Stimulated activated naive B cell treated with anti-CD40 and anti-IgM and Interleukin-4, amounts not matched to agents 10 μg/mL and 1 μg/mL and 100 μg/mL, for 72 hours (primary cell): Measurements from ENCODE around the gene KCNK16.

Experiments
- ATAC-seq, 2 donors: fragments of 150-1000 bp; cut with Tn5 transposase; replicated peaks; 2 replicates each; pipeline ENCODE4 v1.10.0; 2021; ENCODE audit warnings: moderate library complexity in 1 of 2
- DNase-seq: peaks from one replicate; pipeline ENCODE4 v3.0.0; 2021
- H3K27ac Mint-ChIP-seq: one replicate; pipeline ENCODE4 v1.8.0; 2022; ENCODE audit warnings: mild to moderate bottlenecking, mixed read lengths
- H3K27me3 Mint-ChIP-seq, 2 donors: one replicate each; pipeline ENCODE4 v1.8.0; 2022; ENCODE audit warnings: mixed read lengths in 2 of 2
- H3K36me3 Mint-ChIP-seq, 2 donors: one replicate each; pipeline ENCODE4 v1.8.0; 2022; ENCODE audit warnings: mixed read lengths in 2 of 2, mild to moderate bottlenecking in 1 of 2
- H3K4me1 Mint-ChIP-seq, 2 donors: one replicate each; pipeline ENCODE4 v1.8.0; 2022; ENCODE audit warnings: mixed read lengths in 2 of 2, mild to moderate bottlenecking in 1 of 2
- H3K4me3 Mint-ChIP-seq, 2 donors: one replicate each; pipeline ENCODE4 v1.8.0; 2022; ENCODE audit warnings: mild to moderate bottlenecking in 2 of 2, mixed read lengths in 2 of 2, moderate library complexity in 1 of 2
- H3K9me3 Mint-ChIP-seq, 2 donors: one replicate each; pipeline ENCODE4 v1.8.0; 2022; ENCODE audit warnings: mixed read lengths in 2 of 2, mild to moderate bottlenecking in 1 of 2

Gene KCNK16

GRCh38 chr6:39268721-39269120, 53.8 kb downstream of the KCNK16 start:
- Mint-ChIP-seq H3K9me3 (peaks cover 4% of the 10 kb centered on the region in 2 donors), H3K4me3 (no peak overlapping the region), H3K27me3 (peaks cover 14 to 20% of the 10 kb centered on the region in 2 donors), H3K4me1 (no peaks in the 10 kb centered on the region), H3K36me3 (no peaks in the 10 kb centered on the region), H3K27ac (no peak overlapping the region)
- DNase-seq (no peak), ATAC-seq (no peak)

GRCh38 chr6:39268171-39268570, 54.3 kb downstream of the KCNK16 start:
- Mint-ChIP-seq H3K27me3 (peaks cover 10 to 17% of the 10 kb centered on the region in 2 donors), H3K27ac (no peak overlapping the region), H3K4me3 (no peak overlapping the region), H3K9me3 (peaks cover 4% of the 10 kb centered on the region in 2 donors), H3K4me1 (no peaks in the 10 kb centered on the region), H3K36me3 (no peaks in the 10 kb centered on the region)
- ATAC-seq (no peak), DNase-seq (no peak)

- Mint-ChIP-seq H3K36me3 (no peaks in the 10 kb centered on the region), H3K27me3 (peaks cover 10 to 17% of the 10 kb centered on the region in 2 donors), H3K27ac (no peak overlapping the region), H3K9me3 (no peaks in the 10 kb centered on the region), H3K4me3 (no peak overlapping the region), H3K4me1 (no peaks in the 10 kb centered on the region)
- ATAC-seq: no peak
- no peak for DNase-seq
Observed at GRCh38 chr6:39266782-39267355, 55.6 kb downstream of the KCNK16 start.

- H3K9me3 Mint-ChIP-seq: no peaks in the 10 kb centered on the region
- H3K4me3 Mint-ChIP-seq: no peak overlapping the region
- H3K27ac Mint-ChIP-seq: no peak overlapping the region
- ATAC-seq: no peak
- no peaks in the 10 kb centered on the region for H3K4me1 Mint-ChIP-seq
- H3K27me3 Mint-ChIP-seq: peaks cover 15 to 22% of the 10 kb centered on the region in 2 donors
- H3K36me3 Mint-ChIP-seq: no peaks in the 10 kb centered on the region
- DNase-seq: no peak
Observed at GRCh38 chr6:39266375-39266774, 56.1 kb downstream of the KCNK16 start.
